VCaP (cell line): ENCODE results near the gene NRXN3.
A peak's percentile ranks its signal among the peaks of the same experiment; 100 is the strongest.

ENCODE experiments used
- H3K27ac ChIP-seq: fragments of 450-650 bp; 2 replicates; pipeline ENCODE4 v1.5.1; 2017
- TF ChIP-seq, protein P1 (sequence below): fragments of 450-650 bp; conservative IDR thresholded peaks from 2 replicates; pipeline ENCODE4 v1.5.1; 2017; ENCODE audit warnings: mild to moderate bottlenecking, moderate library complexity

The NRXN3 gene

DNA sequence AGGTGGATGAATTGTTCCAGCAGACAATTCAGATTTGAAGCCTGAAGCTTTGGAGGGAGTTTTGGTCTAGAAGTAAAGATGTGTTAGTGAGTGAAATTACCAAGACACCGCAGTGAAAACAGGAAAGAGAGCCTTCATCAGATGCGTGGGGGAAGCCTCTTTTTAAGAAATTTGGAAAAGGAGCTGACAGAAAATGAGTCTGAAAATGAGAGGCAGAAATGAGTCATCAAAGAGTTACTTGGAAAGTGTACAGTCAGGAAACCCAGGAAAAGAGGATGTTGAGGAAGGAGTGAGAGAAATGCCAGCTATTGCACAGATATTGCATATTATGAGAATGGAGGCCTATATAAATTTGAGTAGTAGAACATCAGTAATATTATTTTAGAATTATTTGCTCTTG, 520.7 kb downstream of the NRXN3 start:
- peak overlapping the region; percentile 58 for H3K27ac ChIP-seq
- TF ChIP-seq, protein P1, sequence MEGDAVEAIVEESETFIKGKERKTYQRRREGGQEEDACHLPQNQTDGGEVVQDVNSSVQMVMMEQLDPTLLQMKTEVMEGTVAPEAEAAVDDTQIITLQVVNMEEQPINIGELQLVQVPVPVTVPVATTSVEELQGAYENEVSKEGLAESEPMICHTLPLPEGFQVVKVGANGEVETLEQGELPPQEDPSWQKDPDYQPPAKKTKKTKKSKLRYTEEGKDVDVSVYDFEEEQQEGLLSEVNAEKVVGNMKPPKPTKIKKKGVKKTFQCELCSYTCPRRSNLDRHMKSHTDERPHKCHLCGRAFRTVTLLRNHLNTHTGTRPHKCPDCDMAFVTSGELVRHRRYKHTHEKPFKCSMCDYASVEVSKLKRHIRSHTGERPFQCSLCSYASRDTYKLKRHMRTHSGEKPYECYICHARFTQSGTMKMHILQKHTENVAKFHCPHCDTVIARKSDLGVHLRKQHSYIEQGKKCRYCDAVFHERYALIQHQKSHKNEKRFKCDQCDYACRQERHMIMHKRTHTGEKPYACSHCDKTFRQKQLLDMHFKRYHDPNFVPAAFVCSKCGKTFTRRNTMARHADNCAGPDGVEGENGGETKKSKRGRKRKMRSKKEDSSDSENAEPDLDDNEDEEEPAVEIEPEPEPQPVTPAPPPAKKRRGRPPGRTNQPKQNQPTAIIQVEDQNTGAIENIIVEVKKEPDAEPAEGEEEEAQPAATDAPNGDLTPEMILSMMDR = no peak

DNA sequence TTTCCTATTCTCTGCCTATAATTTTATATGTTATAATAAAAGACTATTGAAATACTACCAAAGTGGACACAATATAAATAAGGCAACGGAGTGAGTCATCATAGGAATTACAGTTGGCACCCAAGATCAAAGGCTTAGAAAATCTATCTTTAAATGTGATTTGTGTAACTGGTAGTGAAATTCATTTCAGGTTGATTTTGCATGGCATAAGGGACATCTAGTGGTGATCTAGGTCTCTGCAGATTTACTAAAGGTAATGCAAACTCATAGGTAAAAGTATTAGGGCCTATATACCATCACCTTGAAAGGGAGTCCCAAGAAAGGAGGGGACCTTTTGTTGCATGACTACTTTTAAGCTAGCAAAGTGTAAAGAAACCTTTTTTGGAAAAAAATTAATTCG, 527.2 kb downstream of the NRXN3 start:
- TF ChIP-seq, protein P1 = peak; percentile 87
- H3K27ac ChIP-seq = no peak overlapping the region

DNA sequence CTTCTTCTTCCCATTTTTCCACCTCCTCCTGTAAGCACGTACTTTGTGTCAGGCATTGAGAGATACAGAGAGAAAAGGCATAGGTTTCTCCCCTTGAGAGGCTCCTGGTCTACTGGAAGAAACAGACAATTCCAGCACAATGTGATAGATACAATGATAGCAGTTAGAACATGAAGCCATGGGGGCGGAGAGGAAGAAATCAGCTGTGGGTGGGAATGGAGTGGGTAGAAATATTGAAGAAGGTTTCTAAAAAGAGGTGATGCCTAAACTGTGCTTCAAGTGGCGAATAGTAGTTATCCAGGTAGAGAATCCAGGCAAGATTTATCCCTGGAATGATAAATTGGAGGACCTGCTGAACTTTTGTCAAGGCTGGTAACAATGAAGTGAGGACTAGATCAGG, 528.8 kb downstream of the NRXN3 start:
- TF ChIP-seq, protein P1 = no peak
- H3K27ac ChIP-seq = no peak overlapping the region

DNA sequence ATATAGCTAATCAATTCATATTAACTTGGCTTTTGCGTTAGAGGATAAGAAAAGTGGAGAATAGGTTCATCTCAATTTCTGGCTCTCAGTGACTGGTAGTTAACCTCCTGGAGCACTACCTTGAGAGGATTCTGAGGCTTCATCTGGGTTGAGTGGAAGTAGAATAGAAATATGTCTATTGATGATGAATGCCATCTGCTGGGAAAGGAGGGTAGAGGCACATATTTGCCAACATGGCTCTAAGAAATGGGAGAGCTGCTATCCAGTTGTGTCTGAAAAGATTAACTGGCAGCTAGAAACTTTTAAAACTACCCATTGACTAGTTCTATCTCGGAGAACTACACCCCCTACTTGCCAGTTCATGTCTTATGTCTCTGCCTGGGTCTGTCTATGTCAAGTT, 530.1 kb downstream of the NRXN3 start:
- no peak overlapping the region for H3K27ac ChIP-seq
- TF ChIP-seq, protein P1 = peak; percentile 65

DNA sequence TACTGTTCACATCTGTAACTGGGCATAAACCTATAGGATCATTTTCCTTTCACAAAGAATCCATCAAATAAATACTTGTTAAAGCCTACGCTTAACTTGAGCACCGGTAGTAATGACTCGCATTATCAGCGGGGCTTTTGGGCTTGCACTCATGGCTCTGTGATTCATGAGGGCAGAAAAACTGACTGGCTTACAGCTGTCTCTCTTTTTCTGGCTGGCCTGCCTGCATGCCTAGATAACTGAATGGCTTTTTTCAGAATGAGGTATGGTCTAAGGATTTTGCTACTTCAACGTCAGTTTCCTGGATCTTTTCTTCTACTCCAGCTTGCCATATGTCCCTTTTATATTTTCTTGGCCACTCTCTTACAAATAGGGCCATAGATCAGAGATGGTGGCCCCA, 531.1 kb downstream of the NRXN3 start:
- TF ChIP-seq, protein P1 = no peak
- H3K27ac ChIP-seq = no peak overlapping the region

DNA sequence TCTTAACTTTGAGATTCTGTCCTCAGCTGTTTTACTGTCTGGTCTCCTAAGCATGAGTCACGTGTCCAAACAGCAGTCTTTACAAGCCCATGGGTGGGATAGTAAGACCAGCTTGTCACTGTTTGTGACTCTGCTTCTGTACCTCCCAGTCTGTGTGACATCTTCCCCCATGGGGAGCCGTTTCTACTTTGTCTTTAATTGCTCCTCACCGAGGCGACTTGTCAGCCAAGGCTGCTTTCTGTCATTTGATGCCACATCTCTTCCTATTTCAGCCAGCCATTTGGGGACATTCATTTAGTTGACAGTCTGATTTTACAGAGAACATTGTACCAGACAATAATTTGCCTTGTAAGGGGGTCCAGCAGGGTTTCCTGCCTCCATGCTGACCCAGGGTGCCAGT, 534.8 kb downstream of the NRXN3 start:
- H3K27ac ChIP-seq = peak overlapping the region; percentile 89
- TF ChIP-seq, protein P1 = no peak

DNA sequence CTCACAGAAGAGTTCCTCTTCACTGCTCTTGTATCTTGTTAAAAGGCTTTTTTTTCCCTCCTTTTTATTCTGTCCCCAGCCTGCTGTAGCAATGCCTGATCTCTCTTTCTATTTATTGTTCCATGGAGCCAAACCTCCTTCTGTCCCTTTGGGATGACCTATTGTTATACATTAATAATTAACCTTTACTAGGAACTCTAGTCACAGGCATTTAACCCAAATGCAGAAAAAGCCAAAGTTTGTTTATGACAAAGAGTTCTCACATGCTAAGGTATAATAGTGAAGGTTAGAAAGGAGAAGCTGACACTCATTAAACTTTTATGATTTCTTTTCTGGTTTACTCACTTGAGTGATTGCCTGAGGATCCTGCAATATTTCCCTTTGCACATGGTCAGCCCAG, 535.8 kb downstream of the NRXN3 start:
- TF ChIP-seq, protein P1 = no peak
- H3K27ac ChIP-seq = peak overlapping the region; percentile 89
